Activated T-helper 2 cell treated with anti-CD3 and anti-CD28 coated beads, Interferon-gamma antibody, Interleukin-2, Interleukin-4, amounts not matched to agents 10 μg/mL and 5 μg/mL and 100 μg/mL, durations not matched to agents 14 hours and 24 hours and 36 hours (primary cell): ENCODE results near the gene PNKP. TPM values are rescaled to one million over a fixed set of nuclear protein-coding genes. Genes with fewer than 3 reads are reported as not detected.
A peak's percentile ranks its signal among the peaks of the same experiment; 100 is the strongest.

Experiments
- DNase-seq: peaks from one replicate; pipeline ENCODE4 v3.0.0; 2021; ENCODE audit warnings: low spot score
- H3K27ac Mint-ChIP-seq: one replicate; pipeline ENCODE4 v1.8.0; 2021; ENCODE audit warnings: mixed read lengths
- H3K27me3 Mint-ChIP-seq: one replicate; pipeline ENCODE4 v1.8.0; 2021; ENCODE audit warnings: low read depth, mixed read lengths
- H3K36me3 Mint-ChIP-seq: one replicate; pipeline ENCODE4 v1.8.0; 2021; ENCODE audit warnings: low read depth, mixed read lengths
- H3K4me1 Mint-ChIP-seq: one replicate; pipeline ENCODE4 v1.8.0; 2021; ENCODE audit warnings: low read depth, mixed read lengths
- H3K4me3 Mint-ChIP-seq: one replicate; pipeline ENCODE4 v1.8.0; 2021; ENCODE audit warnings: low read depth, mild to moderate bottlenecking, moderate library complexity, mixed read lengths
- H3K9me3 Mint-ChIP-seq: one replicate; pipeline ENCODE4 v1.8.0; 2021; ENCODE audit warnings: mixed read lengths
- intact Hi-C: fragments of 100-400 bp; cut with micrococcal nuclease; formaldehyde crosslinking; loops from one replicate; pipeline ENCODE4 v1.15.1; 2023
- total RNA-seq: library from RNA; stranded (reverse); gene quantifications from 2 replicates; pipeline ENCODE4 v1.2.3, GENCODE V29; 2022

Gene PNKP
- total RNA-seq, 1 donor from 2014 or later, result 117 TPM

DNA sequence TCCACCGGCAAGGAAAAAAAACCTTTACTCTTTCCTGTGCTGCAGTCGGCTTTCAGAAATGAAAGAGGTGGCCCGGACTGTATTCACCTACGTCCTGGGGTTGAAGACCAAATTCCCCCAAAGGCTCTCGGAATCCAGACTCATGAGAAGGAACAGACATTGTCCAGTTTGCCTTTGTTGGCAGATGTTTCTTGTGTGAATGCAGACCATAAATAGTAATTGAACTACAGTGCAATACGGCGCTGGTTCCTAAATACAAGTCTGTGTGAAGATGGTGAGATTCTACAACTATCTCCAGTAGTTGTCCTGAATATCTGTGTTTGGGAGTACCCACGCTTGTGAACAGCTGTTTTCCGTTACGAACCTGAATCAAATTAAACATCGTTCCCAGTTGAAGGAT, 27.7 kb downstream of the PNKP start:
- no peaks in the 10 kb centered on the region for H3K27me3 Mint-ChIP-seq
- H3K27ac Mint-ChIP-seq, result no peak overlapping the region
- H3K9me3 Mint-ChIP-seq, result no peaks in the 10 kb centered on the region
- intact Hi-C loops, result no loop called here
- peaks cover 26% of the 10 kb centered on the region for H3K36me3 Mint-ChIP-seq
- no peak overlapping the region for H3K4me3 Mint-ChIP-seq
- H3K4me1 Mint-ChIP-seq, result no peaks in the 10 kb centered on the region
- no peak for DNase-seq

DNA sequence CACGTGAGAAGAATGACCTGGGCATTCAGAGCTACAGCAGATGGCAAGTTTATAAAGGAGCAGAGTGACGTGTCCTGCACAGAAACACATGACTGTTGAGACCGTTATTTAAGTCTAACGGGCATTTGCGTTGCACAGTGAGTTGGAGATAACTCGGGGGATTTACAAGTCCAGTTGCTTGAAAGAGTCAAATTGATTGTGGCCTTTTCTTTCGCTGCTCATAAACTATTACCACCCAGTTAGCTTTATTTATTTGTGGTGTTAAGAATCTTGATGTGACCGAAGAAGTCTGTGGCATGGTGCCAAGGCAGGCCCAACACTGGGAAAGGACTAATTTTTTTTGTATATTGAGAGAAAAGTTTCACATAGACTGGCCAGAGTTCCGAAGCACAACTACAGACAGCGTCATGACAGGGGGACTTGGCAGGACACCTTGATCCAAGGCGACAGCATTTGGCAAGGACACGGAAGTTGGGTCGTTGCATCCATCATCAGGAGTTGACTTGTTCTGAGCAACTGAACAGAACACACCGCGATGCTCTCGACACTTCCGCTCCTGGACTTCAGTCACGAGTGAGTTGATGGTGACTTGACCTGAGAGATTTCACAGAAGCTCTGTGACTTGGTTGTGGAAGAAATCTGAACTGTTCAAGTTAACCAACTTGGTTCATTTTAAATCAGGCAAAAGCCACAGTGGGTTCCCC, 28.3 kb downstream of the PNKP start:
- no peak overlapping the region for H3K27ac Mint-ChIP-seq
- no peaks in the 10 kb centered on the region for H3K27me3 Mint-ChIP-seq
- H3K4me3 Mint-ChIP-seq, result no peak overlapping the region
- intact Hi-C loops, result no loop called here
- H3K36me3 Mint-ChIP-seq, result peaks cover 28% of the 10 kb centered on the region
- no peaks in the 10 kb centered on the region for H3K9me3 Mint-ChIP-seq
- DNase-seq, result no peak
- no peaks in the 10 kb centered on the region for H3K4me1 Mint-ChIP-seq

DNA sequence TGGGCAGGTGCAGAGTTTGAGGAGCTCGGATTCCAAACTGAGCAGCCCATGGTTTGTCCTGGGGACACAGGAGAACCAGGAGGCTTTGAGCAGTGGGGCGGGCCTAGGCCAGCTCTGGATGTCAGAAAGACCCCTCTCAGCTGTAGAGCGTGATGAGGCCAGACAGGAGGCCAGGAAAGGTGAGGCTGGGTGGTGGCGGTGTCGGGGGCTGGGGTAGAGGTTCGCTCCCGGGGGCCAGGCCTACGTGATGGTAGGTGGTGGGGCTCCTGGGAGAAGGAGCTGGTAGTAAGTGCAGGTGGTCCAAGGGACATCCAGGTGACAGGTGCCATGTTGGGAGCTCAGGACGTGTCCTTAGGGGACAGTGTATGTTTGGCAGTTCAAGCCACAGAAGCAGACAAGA, 30.0 kb downstream of the PNKP start:
- Mint-ChIP-seq H3K27me3 (no peaks in the 10 kb centered on the region), H3K4me1 (peaks cover 2% of the 10 kb centered on the region), H3K9me3 (no peaks in the 10 kb centered on the region), H3K4me3 (no peak overlapping the region), H3K36me3 (peaks cover 36% of the 10 kb centered on the region), H3K27ac (no peak overlapping the region)
- intact Hi-C loops, result no loop called here
- no peak for DNase-seq

DNA sequence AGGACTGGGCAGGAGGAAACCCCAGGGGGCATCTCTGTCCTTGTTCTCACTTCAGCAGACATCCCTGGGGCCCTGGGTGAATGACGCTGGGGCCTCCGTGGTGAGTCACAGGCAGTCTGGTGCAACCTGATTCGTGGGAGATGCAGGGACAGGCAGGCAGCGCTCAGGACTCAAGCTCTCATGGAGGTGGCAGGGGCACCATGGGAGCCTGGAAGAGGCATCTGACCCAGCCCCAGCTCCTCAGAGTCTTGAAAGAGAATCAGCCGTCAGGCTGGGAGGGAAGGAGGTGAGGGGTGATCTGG, 30.4 kb downstream of the PNKP start:
- Mint-ChIP-seq H3K36me3 (peaks cover 40% of the 10 kb centered on the region), H3K27me3 (no peaks in the 10 kb centered on the region), H3K9me3 (no peaks in the 10 kb centered on the region), H3K4me1 (peaks cover 3% of the 10 kb centered on the region), H3K4me3 (no peak overlapping the region), H3K27ac (no peak overlapping the region)
- no peak for DNase-seq
- intact Hi-C loops, result no loop called here

DNA sequence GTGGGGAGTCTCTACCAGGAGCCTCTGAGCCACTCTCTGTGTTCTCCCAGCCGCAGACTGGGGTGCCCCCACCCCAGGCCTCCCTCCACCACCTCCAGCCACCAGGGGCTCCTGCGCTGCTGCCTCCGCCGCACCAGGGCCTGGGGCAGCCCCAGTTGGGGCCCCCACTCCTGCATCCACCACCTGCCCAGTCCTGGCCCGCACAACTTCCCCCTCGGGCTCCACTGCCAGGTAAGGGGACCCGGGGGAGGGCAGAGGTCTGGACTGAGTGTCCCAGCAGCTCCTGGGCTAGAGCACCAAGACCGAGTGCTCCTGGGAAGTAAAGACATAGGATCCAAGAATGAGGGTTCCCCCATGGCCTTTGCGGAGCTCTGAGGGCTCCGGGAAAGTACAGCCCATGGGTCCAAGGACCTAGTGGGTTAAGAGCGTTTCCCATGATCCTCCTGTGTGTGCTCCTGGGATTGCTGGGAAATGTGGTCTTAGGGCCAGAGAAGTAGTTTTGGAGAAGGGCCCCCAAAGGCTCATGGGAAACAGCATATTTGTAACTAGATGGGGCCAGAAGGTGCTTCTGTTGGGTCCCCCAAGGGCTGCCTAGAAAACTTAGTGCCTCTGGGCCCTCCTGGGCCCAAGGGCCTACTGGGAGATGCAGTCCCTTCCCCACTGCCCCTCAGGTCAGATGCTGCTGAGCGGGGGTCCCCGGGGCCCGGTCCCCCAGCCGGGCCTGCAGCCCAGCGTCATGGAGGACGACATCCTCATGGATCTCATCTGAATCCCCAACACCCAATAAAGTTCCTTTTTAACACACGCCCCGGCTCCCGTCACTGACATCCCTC, 31.0 kb downstream of the PNKP start:
- H3K4me3 Mint-ChIP-seq, result no peak overlapping the region
- H3K9me3 Mint-ChIP-seq, result no peaks in the 10 kb centered on the region
- peaks cover 43% of the 10 kb centered on the region for H3K36me3 Mint-ChIP-seq
- intact Hi-C loops, result no loop called here
- H3K27me3 Mint-ChIP-seq, result no peaks in the 10 kb centered on the region
- H3K4me1 Mint-ChIP-seq, result peaks cover 3% of the 10 kb centered on the region
- no peak overlapping the region for H3K27ac Mint-ChIP-seq
- DNase-seq, result no peak

DNA sequence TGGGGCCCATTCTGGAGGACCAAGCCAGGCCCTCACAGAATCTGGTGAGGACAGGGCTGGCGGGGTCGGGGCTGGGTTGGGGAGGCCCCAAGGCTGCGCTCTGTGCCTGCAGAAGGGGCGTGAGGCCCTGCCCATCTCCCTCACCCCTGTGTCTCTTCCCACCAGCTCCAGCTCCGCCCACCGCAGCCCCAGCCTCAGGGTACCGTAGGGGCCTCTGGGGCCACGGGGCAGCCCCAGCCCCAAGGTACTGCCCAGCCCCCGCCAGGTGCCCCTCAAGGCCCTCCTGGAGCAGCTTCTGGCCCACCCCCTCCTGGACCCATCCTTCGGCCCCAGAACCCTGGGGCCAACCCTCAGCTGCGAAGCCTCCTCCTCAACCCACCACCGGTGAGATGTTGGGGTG, 31.8 kb downstream of the PNKP start:
- Mint-ChIP-seq H3K4me3 (no peak overlapping the region), H3K9me3 (no peaks in the 10 kb centered on the region), H3K27me3 (no peaks in the 10 kb centered on the region), H3K36me3 (peaks cover 44% of the 10 kb centered on the region), H3K27ac (no peak overlapping the region), H3K4me1 (peaks cover 3% of the 10 kb centered on the region)
- intact Hi-C loops, result no loop called here
- DNase-seq, result no peak

DNA sequence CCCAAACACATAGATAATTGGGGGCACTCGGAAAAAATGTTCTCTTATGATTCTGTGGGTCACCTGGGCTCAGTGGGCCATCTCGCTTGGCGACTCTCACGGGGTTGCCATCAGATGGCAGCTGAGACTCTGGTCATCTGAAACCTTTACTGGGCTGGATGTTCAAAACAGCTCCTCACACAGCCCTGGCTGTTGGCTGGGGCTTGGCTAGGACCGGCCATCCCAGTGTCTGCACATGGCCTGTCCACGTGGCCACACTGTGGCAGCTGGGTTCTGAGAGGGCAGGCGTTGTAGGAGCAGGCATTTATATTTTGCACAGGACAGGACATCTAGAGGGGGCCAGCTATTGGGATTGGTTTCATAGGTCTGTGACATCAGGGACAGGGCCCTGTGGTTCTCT, 33.8 kb downstream of the PNKP start:
- DNase-seq, result no peak
- Mint-ChIP-seq H3K9me3 (no peaks in the 10 kb centered on the region), H3K4me3 (no peak overlapping the region), H3K27ac (no peak overlapping the region), H3K4me1 (peaks cover 3% of the 10 kb centered on the region), H3K36me3 (peaks cover 35% of the 10 kb centered on the region), H3K27me3 (no peaks in the 10 kb centered on the region)
- intact Hi-C loops, result no loop called here

DNA sequence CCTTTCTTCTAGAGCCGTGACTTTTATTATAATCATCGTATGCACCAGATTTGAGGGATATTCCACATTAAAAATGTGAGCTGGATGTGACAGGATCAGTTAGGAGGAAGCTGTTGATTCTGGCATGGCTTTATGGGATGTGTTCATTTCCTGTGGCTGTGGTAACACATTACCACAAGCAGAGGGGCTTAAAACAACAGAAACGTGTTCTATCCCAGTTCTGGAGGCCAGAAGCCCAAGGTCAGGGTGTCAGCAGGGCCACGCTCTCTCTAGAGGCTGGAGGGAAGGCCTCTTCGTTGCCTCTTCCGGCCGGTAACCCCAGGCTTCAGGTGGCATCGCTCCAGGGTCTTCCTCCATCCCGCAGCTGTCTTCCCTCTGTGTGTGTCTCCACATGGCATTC, 34.8 kb downstream of the PNKP start:
- Mint-ChIP-seq H3K4me1 (peaks cover 3% of the 10 kb centered on the region), H3K27ac (peak overlapping the region; percentile 49), H3K4me3 (no peak overlapping the region), H3K9me3 (no peaks in the 10 kb centered on the region), H3K36me3 (peaks cover 32% of the 10 kb centered on the region), H3K27me3 (no peaks in the 10 kb centered on the region)
- intact Hi-C loops, result no loop called here
- DNase-seq, result no peak

DNA sequence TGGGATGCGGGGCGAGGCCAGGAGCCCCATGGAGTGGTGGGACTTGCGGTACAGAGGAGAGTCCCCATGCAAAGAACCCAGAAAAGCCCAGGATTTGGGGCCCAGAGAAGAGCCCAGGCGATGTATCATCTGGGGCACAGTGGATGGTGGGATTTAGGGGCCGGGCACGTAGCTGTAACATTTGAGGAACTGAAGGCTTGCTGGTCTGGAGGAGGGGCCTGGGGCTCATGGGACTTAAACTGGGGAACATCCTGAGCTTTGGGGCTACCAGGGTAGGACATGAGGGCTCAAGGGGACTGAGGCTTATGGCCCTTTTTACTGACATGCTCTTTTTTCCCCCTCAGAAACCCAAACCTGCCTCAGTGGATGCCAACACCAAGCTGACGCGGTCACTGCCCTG, 35.8 kb downstream of the PNKP start:
- peaks cover 36% of the 10 kb centered on the region for H3K36me3 Mint-ChIP-seq
- no peaks in the 10 kb centered on the region for H3K27me3 Mint-ChIP-seq
- intact Hi-C loops, result no loop called here
- no peak overlapping the region for H3K27ac Mint-ChIP-seq
- peaks cover 3% of the 10 kb centered on the region for H3K4me1 Mint-ChIP-seq
- no peak for DNase-seq
- H3K4me3 Mint-ChIP-seq, result no peak overlapping the region
- H3K9me3 Mint-ChIP-seq, result no peaks in the 10 kb centered on the region

DNA sequence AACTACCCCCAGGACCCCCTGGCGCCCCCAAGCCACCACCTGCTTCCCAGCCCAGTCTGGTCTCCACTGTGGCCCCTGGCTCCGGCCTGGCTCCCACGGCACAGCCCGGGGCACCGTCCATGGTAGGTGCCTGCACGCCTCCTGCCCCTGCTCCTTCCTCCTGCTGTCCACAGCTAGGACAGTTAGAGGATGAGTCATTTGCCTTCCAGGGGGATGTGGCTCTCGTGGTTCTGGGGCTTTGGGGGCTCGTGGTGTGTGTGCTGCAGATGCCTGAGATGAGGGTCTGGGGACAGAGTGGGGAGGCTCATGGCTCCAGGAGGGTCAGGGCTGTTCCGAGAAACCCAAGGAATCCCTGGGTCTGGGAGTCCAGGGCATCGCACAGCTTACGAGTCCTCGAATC, 36.6 kb downstream of the PNKP start:
- Mint-ChIP-seq H3K9me3 (no peaks in the 10 kb centered on the region), H3K27me3 (no peaks in the 10 kb centered on the region), H3K4me1 (peaks cover 3% of the 10 kb centered on the region), H3K27ac (no peak overlapping the region), H3K36me3 (peaks cover 38% of the 10 kb centered on the region), H3K4me3 (no peak overlapping the region)
- intact Hi-C loops, result no loop called here
- DNase-seq, result no peak

DNA sequence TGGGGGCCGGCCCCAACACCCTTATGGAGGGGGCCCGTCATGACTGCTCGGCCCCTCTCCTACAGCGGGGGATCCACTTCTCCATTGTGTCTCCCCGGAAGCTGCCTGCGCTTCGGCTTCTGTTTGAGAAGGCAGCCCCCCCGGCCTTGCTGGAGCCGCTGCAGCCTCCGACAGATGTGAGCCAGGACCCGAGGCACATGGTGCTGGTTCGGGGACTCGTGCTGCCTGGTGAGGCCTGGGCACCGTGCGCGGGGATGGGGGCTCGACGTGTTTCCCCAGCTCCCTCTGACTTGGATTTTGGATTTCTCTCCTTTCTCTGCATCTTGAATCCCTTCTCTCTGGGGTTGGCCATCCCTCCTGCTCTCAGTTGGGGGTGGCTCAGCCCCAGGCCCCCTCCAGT, 37.7 kb downstream of the PNKP start:
- intact Hi-C loops, result no loop called here
- H3K9me3 Mint-ChIP-seq, result no peaks in the 10 kb centered on the region
- H3K4me3 Mint-ChIP-seq, result no peak overlapping the region
- H3K27ac Mint-ChIP-seq, result no peak overlapping the region
- DNase-seq, result no peak
- H3K4me1 Mint-ChIP-seq, result peaks cover 3% of the 10 kb centered on the region
- peaks cover 33% of the 10 kb centered on the region for H3K36me3 Mint-ChIP-seq
- H3K27me3 Mint-ChIP-seq, result no peaks in the 10 kb centered on the region

DNA sequence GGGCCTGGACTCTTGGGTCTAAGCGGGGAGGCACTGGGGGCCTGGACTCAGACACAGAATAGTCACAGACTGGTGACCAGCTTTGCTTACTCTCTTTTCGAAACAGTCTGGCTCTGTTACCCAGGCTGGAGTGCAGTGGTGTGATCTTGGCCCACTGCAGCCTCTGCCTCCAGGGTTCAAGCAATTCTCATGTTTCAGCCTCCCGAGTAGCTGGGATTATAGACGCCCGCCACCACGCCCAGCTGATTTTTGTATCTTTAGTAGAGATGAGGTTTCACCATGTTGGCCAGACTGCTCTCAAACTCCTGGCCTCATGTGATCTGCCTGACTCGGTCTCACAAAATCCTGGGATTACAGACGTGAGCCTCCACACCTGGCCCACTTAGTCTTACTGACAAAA, 38.2 kb downstream of the PNKP start:
- H3K27me3 Mint-ChIP-seq, result no peaks in the 10 kb centered on the region
- DNase-seq, result no peak
- no peak overlapping the region for H3K27ac Mint-ChIP-seq
- no peak overlapping the region for H3K4me3 Mint-ChIP-seq
- intact Hi-C loops, result no loop called here
- peaks cover 31% of the 10 kb centered on the region for H3K36me3 Mint-ChIP-seq
- H3K4me1 Mint-ChIP-seq, result peaks cover 3% of the 10 kb centered on the region
- H3K9me3 Mint-ChIP-seq, result no peaks in the 10 kb centered on the region

DNA sequence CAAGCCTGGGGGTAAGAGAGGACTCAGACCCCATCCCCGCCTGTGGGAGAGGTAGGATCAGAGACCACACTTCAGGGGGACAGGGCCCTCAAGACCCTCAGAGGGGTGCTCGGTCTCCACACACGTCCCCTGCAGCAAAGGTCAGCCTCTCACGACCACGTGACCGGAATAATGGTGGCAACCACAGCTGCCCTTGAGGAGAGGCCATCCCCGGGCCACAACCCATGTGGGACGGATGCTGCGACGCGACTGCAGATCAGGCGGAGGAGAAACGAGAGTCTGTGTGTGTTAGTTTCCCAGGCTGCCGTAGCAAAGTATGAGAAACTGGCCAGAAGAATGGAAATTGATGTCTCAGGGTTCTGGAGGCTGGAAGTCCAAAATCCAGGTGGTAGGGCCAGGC, 40.3 kb downstream of the PNKP start:
- Mint-ChIP-seq H3K9me3 (no peaks in the 10 kb centered on the region), H3K27me3 (no peaks in the 10 kb centered on the region), H3K27ac (no peak overlapping the region), H3K36me3 (peaks cover 22% of the 10 kb centered on the region), H3K4me3 (no peak overlapping the region), H3K4me1 (no peaks in the 10 kb centered on the region)
- intact Hi-C loops, result no loop called here
- no peak for DNase-seq
